ENCODE measurements around the gene SRPX2.

DNA sequence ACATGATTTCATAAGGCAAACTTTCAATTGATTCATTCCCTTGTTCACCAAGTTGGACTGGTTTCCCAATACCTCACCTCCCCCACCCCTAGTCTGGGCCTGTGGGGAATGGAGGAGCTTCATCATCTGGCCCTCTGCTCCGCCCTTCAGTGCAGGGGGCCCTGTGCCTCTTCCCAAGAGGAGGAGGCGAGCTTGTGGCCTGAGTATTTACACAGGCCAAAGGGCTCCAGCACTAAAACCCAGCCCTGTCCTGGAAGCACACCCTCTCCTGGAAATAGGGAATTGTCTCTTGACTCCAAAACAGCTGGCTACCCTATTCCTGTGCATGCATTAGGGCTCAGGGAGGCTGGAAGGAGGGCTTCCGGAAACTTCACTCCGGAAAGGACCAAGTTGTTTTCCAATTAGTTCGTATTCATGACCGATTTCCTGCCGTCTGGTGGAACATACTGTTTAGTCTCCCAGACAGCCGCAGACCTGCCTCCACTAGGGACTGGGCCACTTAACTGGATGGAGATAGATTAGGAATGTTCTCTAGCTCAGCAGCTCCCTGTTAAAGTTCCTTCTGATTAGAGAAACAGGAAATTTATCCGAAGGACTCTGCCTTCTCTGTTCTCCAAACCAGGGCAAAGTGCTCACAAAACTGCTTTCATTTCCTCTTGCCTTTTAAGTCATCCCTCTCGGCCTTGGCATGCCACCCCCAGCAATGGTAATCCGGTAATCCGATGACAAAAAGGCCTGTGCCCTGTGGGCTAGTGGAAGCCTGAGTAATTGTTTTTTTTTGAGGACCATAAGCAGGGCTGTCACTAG lies 5.8 kb downstream of the SRPX2 start:
- TF ChIP-seq EZH2 (IDR thresholded peaks at IDR 0.05; ENCODE audit: low read length) (no peak), CTCF (optimal IDR thresholded peaks at IDR 0.05 in 1 of 3, IDR thresholded peaks at IDR 0.05 in 1 of 3, conservative IDR thresholded peaks at IDR 0.05 in 1 of 3; ENCODE audit: extremely low read depth in 1 of 3, insufficient read depth in 2 of 3, low read length in 3 of 3) (no peak)
